NCI-H2107 treated with DMSO at 0.1 percent for 48 hours (cell line): ENCODE measurements around the gene ANKRD34B.

Source experiments
- DNase-seq: peaks from one replicate; lab custom pipeline; 2025; ENCODE audit not compliant: unreplicated experiment; lab: John Stamatoyannopoulos, UW

ANKRD34B gene

DNA sequence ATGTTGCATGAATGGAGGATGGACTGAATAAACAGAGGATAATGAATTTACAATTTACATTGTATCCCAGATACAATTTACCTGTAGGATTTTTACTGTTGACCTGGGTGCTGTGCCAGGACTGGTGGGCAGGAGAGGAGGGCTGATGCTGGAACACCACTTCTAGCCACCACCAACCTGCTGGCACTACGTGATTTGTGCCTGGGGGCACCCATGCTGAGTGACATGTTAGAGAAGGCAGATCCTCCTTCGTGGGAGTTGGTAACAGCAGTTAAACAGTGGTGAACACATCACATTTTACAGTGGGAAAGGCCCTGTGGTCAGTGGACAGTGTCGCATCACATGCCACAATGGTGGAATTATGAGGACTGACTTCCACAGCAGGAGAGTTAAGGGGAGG, 3.0 kb upstream of the ANKRD34B start:
- DNase-seq: no peak

- DNase-seq: no peak
Measured at GRCh38 chr5:80569086-80569960, 757 bp downstream of the ANKRD34B start.

- no peak for DNase-seq
Measured at GRCh38 chr5:80568251-80568650, 1.8 kb downstream of the ANKRD34B start.

DNA sequence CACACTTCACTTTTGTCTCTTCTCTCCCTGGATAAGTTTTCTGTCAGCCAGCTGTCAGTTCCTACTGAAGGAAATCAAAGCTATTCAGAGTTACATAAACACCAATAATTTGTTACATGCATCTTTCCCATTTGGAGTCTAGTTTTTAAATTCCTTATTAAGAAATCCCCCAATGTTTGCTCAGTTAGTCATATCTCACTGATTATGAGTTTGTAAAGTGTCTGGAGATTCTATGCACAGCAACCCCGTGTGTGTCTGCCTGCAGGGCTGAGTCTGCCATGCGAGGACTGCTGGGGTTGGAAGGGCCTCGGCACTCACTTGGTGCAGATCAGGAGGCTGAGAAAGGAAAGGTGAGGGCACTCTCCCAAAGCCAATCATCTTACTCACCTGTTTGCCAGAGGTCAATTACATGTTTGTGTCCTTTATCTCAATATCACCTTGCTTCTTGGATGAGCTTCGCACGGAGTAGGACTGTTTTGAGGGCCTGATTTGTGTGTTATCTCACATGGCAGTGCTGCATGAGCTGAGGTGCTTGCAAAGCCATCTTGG, 3.3 kb downstream of the ANKRD34B start:
- no peak for DNase-seq

DNA sequence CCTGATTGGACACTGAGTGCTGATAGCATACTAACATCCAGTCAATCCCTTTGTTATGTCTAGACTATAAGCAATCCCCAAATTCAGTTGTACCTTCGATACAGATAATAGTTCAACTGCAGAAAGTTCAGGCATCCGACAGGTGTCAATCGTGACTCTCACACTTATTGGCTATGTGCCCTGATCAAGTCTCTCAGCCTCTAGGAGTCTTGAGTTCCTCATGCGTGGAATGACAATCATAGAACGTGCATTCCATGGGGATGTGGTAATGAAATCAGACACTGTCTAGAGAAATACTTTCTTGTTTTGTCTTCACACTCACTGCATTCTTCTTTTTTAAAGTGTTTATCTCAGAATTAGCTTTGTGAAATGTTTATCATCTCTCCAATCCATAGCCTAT, 4.8 kb downstream of the ANKRD34B start:
- DNase-seq: no peak

GRCh38 chr5:80559244-80559643, 10.8 kb downstream of the ANKRD34B start:
- no peak for DNase-seq

DNA sequence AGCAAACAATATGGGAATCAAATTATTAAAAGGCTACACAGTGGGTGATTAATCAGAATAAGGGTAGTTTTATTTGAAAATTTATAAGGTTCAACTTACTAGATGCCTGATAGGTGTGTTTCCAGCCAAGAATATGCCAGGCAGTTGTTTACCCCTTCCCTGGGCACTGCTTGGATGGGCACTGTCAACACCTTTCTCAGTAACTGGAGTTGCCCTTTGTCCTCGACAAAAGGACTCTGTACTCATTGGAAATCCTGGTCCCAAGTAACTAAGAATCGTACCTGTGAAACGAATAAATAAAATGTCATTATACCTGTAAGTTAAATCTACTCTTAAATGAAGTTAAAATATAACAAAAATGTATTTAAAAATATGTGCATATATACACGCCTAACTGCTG, 15.0 kb downstream of the ANKRD34B start:
- no peak for DNase-seq

- DNase-seq: no peak
Measured at GRCh38 chr5:80554646-80555045, 15.4 kb downstream of the ANKRD34B start.

DNA sequence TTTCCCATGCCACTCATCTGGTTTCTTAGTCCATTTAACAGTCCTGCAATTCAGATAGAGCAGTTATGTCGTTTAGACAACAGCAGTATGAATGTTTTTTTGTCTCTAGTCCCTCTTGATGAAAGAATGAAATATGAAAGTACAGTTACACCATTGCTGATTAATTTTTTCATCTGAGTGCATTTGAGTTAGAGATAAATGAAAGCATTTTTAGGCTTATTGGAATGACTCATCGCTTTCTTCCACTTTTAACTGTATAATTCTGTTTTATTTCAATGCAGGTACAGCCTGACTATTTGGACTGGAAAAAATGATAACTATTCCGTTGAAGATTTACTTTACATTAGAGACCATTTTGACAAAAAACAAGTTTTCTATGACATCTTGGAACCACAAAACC, 28.7 kb downstream of the ANKRD34B start:
- DNase-seq: no peak

DNA sequence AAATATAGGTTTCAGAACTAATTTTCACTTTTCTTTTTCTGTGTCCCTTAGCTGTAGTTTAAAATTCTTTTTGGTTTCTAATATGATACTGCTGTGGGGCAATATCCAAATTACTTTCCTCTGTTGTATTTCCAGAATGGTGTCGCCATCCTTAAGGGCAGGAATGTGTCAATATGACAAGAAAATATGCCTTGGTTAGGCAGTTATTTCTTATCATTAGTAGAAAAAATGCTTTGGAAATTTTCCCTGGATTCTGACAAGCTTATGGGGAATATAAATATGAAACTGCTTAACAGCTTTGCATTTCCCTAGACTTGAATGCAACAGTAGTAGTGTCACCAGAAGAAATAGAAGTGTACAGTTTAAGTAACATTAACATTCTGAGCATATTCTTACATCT, 29.4 kb downstream of the ANKRD34B start:
- no peak for DNase-seq

GRCh38 chr5:80516826-80517225, 53.3 kb downstream of the ANKRD34B start:
- DNase-seq: no peak

DNA sequence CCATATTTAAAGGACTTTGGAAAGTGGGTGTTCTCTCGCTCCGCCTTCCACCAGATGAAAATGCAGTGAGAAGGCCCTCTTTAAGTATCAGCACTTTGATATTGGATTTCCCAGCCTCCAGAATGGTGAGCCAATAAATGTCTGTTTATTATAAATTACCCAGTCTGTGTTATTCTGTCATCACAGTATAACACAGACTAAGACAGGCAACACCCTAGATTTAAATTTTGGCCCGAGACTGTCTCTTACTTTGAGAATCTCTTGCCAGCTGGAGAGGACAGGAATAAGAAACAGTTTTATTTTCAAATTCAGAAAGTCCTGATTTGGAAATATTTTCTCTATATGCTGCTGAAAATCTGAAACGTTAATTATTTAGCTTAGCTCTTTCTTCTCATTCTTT, 60.7 kb downstream of the ANKRD34B start:
- DNase-seq: no peak

- no peak for DNase-seq
Measured at GRCh38 chr5:80508844-80509243, 61.2 kb downstream of the ANKRD34B start.

GRCh38 chr5:80507663-80508062, 62.4 kb downstream of the ANKRD34B start:
- DNase-seq: no peak
